ENCODE measurements around the gene AFF2.

AFF2 gene

GRCh38 chrX:149013081-149013480, 512.7 kb downstream of the AFF2 start:
- Histone ChIP-seq H3K9ac (no peak overlapping the region), H3K4me2 (ENCODE audit: low read length) (no peak overlapping the region)
- no peak for TF ChIP-seq CTCF (IDR thresholded peaks at IDR 0.05)

GRCh38 chrX:149021159-149021558, 520.7 kb downstream of the AFF2 start:
- H3K79me2 ChIP-seq: no peaks in the 10 kb centered on the region
- no peak overlapping the region for H3K27ac ChIP-seq
- H3K4me3 ChIP-seq (ENCODE audit: low read depth, low read length): no peak overlapping the region
- TF ChIP-seq CTCF (IDR thresholded peaks at IDR 0.05): no peak
- H3K36me3 ChIP-seq (ENCODE audit: control insufficient read depth, insufficient read depth, low read length): no peaks in the 10 kb centered on the region
- H3K9me3 ChIP-seq (ENCODE audit: control insufficient read depth, low read length): no peaks in the 10 kb centered on the region
- no peak overlapping the region for H3K4me2 ChIP-seq (ENCODE audit: low read length)
- no peaks in the 10 kb centered on the region for H3K4me1 ChIP-seq
- no peak overlapping the region for H3K9ac ChIP-seq
- H3K27me3 ChIP-seq (ENCODE audit: control insufficient read depth, insufficient read depth, low read length): no peaks in the 10 kb centered on the region
- H2AFZ ChIP-seq: no peak overlapping the region

More at GRCh38 chrX:149013081-149013480, 512.7 kb downstream of the AFF2 start:
- H2AFZ ChIP-seq: no peak overlapping the region
- H3K36me3 ChIP-seq (ENCODE audit: control insufficient read depth, insufficient read depth, low read length): no peaks in the 10 kb centered on the region
- no peak overlapping the region for H3K4me3 ChIP-seq (ENCODE audit: low read depth, low read length)
- no peaks in the 10 kb centered on the region for H3K4me1 ChIP-seq
- no peak overlapping the region for H3K27ac ChIP-seq
- no peaks in the 10 kb centered on the region for H3K27me3 ChIP-seq (ENCODE audit: control insufficient read depth, insufficient read depth, low read length)
- H3K9me3 ChIP-seq (ENCODE audit: control insufficient read depth, low read length): no peaks in the 10 kb centered on the region
- H3K79me2 ChIP-seq: no peaks in the 10 kb centered on the region

- Histone ChIP-seq H3K36me3 (ENCODE audit: control insufficient read depth, insufficient read depth, low read length) (no peaks in the 10 kb centered on the region), H3K9ac (no peak overlapping the region), H3K27ac (no peak overlapping the region), H3K9me3 (ENCODE audit: control insufficient read depth, low read length) (no peaks in the 10 kb centered on the region), H3K79me2 (no peaks in the 10 kb centered on the region), H2AFZ (no peak overlapping the region), H3K4me1 (no peaks in the 10 kb centered on the region), H3K27me3 (ENCODE audit: control insufficient read depth, insufficient read depth, low read length) (no peaks in the 10 kb centered on the region), H3K4me2 (ENCODE audit: low read length) (no peak overlapping the region), H3K4me3 (ENCODE audit: low read depth, low read length) (no peak overlapping the region)
- TF ChIP-seq CTCF (IDR thresholded peaks at IDR 0.05): no peak
Observed at GRCh38 chrX:149022485-149022884, 522.1 kb downstream of the AFF2 start.

GRCh38 chrX:149032449-149032848, 532.0 kb downstream of the AFF2 start:
- Histone ChIP-seq H3K4me2 (ENCODE audit: low read length) (no peak overlapping the region), H3K4me3 (ENCODE audit: low read depth, low read length) (no peak overlapping the region), H3K27ac (no peak overlapping the region), H3K79me2 (no peaks in the 10 kb centered on the region), H3K36me3 (ENCODE audit: control insufficient read depth, insufficient read depth, low read length) (no peaks in the 10 kb centered on the region), H3K4me1 (no peaks in the 10 kb centered on the region), H2AFZ (no peak overlapping the region), H3K9me3 (ENCODE audit: control insufficient read depth, low read length) (no peaks in the 10 kb centered on the region), H3K9ac (no peak overlapping the region), H3K27me3 (ENCODE audit: control insufficient read depth, insufficient read depth, low read length) (no peaks in the 10 kb centered on the region)
- no peak for TF ChIP-seq CTCF (IDR thresholded peaks at IDR 0.05)

GRCh38 chrX:149036086-149036485, 535.7 kb downstream of the AFF2 start:
- Histone ChIP-seq H3K79me2 (no peaks in the 10 kb centered on the region), H3K27ac (no peak overlapping the region), H3K9me3 (ENCODE audit: control insufficient read depth, low read length) (no peaks in the 10 kb centered on the region), H3K4me2 (ENCODE audit: low read length) (no peak overlapping the region), H3K36me3 (ENCODE audit: control insufficient read depth, insufficient read depth, low read length) (no peaks in the 10 kb centered on the region), H3K27me3 (ENCODE audit: control insufficient read depth, insufficient read depth, low read length) (no peaks in the 10 kb centered on the region), H2AFZ (no peak overlapping the region), H3K9ac (no peak overlapping the region), H3K4me1 (no peaks in the 10 kb centered on the region), H3K4me3 (ENCODE audit: low read depth, low read length) (no peak overlapping the region)
- TF ChIP-seq CTCF (IDR thresholded peaks at IDR 0.05): no peak
